Endothelial cell of umbilical vein (primary cell): ENCODE data around the gene ATP5F1B. TPM values are rescaled to one million over a fixed set of nuclear protein-coding genes. Genes with fewer than 3 reads are reported as not detected.

Experiments used
- BruUV-seq: library from RNA; stranded (reverse); fragments of 400-500 nt; replicated peaks from 2 replicates; lab custom pipeline; 2021; lab: Mats Ljungman, UMichigan
- CTCF ChIA-PET: fragments of 300-600, 350-600 bp; sonication (Branson Sonifier 250); formaldehyde crosslinking; loops from one replicate; lab custom pipeline; 2021; ENCODE audit warnings: antibody characterized with exemption, inconsistent platforms; lab: Charles Lee
- POLR2A ChIA-PET: fragments of 300-600, 350-600 bp; sonication (Branson Sonifier 250); formaldehyde crosslinking; loops from one replicate; lab custom pipeline; 2021; ENCODE audit warnings: antibody characterized with exemption, inconsistent platforms; lab: Charles Lee
- DNase-seq: peaks from one replicate; pipeline ENCODE4 v3.0.0-alpha.2; 2011; ENCODE audit warnings: low read depth, low spot score
- FAIRE-seq: peaks from 2 replicates; lab custom pipeline; 2011; peaks lifted over from hg19 to GRCh38; lab: Jason Lieb, UNC
- H2AFZ ChIP-seq: 2 replicates; pipeline ENCODE4 v1.6.0; 2012; ENCODE audit warnings: low read depth, low read length, control low read depth, inconsistent platforms
- H3K27ac ChIP-seq: 2 replicates; pipeline ENCODE4 v1.5.1; 2011; ENCODE audit warnings: low read depth, mild to moderate bottlenecking, control low read depth, low read length, moderate library complexity; ENCODE audit not compliant: insufficient read depth
- H3K27me3 ChIP-seq, 2 experiments: 2 replicates each; pipeline versions ENCODE4 v1.6.0 to v1.6.1; 2011; ENCODE audit warnings: low read length in 2 of 2, mixed read lengths in 1 of 2; ENCODE audit not compliant: control insufficient read depth in 2 of 2, insufficient read depth in 2 of 2
- H3K36me3 ChIP-seq, 2 experiments: 2 replicates in 1 of 2; 3 replicates in 1 of 2; pipeline ENCODE4 v1.5.1; 2011; ENCODE audit warnings: low read length in 2 of 2, mild to moderate bottlenecking in 1 of 2, moderate library complexity in 1 of 2; ENCODE audit not compliant: control insufficient read depth in 2 of 2, insufficient read depth in 2 of 2; ENCODE audit errors: extremely low read depth in 1 of 2
- H3K4me1 ChIP-seq: 3 replicates; pipeline ENCODE4 v1.5.1; 2011; ENCODE audit warnings: mild to moderate bottlenecking, low read length; ENCODE audit not compliant: control insufficient read depth, insufficient read depth; ENCODE audit errors: extremely low read depth
- H3K4me2 ChIP-seq: 2 replicates; pipeline ENCODE4 v1.6.1; 2011; ENCODE audit warnings: low read length, control low read depth, mixed read lengths; ENCODE audit not compliant: insufficient read depth
- H3K4me3 ChIP-seq, 3 experiments: fragments of 200-600 bp in 1 of 3; sonication (generic), shearing (Covaris generic) in 1 of 3; replicated peaks in 1 of 3; 2 replicates each; pipeline ENCODE4 v1.5.1; 2011 to 2016; ENCODE audit warnings: control low read depth in 3 of 3, low read length in 3 of 3, mild to moderate bottlenecking in 2 of 3, inconsistent platforms in 1 of 3, low read depth in 1 of 3, moderate library complexity in 1 of 3; ENCODE audit not compliant: insufficient read depth in 1 of 3
- H3K79me2 ChIP-seq: 2 replicates; pipeline ENCODE4 v1.6.0; 2012; ENCODE audit warnings: low read length, inconsistent platforms; ENCODE audit not compliant: control insufficient read depth, insufficient read depth
- H3K9ac ChIP-seq: replicated peaks from 2 replicates; pipeline ENCODE3; 2011; ENCODE audit warnings: low read length, control low read depth; ENCODE audit not compliant: insufficient read depth; ENCODE audit errors: extremely low read depth
- H3K9me1 ChIP-seq: replicated peaks from 3 replicates; pipeline ENCODE4 v1.6.0; 2011; ENCODE audit warnings: mild to moderate bottlenecking, low read length; ENCODE audit not compliant: control insufficient read depth, insufficient read depth; ENCODE audit errors: extremely low read depth
- H3K9me3 ChIP-seq: replicated peaks from 2 replicates; pipeline ENCODE4 v1.5.1; 2012; ENCODE audit warnings: low read length, inconsistent platforms; ENCODE audit not compliant: control insufficient read depth, insufficient read depth
- H4K20me1 ChIP-seq: replicated peaks from 2 replicates; pipeline ENCODE3; 2011; ENCODE audit warnings: mild to moderate bottlenecking, low read length; ENCODE audit not compliant: control insufficient read depth, insufficient read depth; ENCODE audit errors: extremely low read depth
- EZH2 ChIP-seq: IDR thresholded peaks from 2 replicates; pipeline ENCODE4 v1.6.1; 2012; ENCODE audit warnings: borderline replicate concordance, low read depth, mild to moderate bottlenecking, moderate library complexity, low read length, inconsistent platforms; ENCODE audit not compliant: severe bottlenecking
- FOS ChIP-seq: IDR thresholded peaks from 2 replicates; pipeline ENCODE4 v1.6.1; 2011; ENCODE audit warnings: mild to moderate bottlenecking, low read length, moderate library complexity, borderline replicate concordance; ENCODE audit not compliant: insufficient read depth
- GATA2 ChIP-seq: IDR thresholded peaks from 2 replicates; pipeline ENCODE4 v1.7.0; 2011; ENCODE audit warnings: low read depth, mild to moderate bottlenecking, moderate library complexity, mixed read lengths, low read length; ENCODE audit not compliant: insufficient read length, insufficient read depth
- JUN ChIP-seq: IDR thresholded peaks from 2 replicates; pipeline ENCODE4 v1.6.1; 2011; ENCODE audit warnings: borderline replicate concordance, low read depth; ENCODE audit not compliant: insufficient read length, insufficient read depth
- MYC ChIP-seq: IDR thresholded peaks from one replicate; pipeline ENCODE4 v1.6.1; 2011; ENCODE audit warnings: mild to moderate bottlenecking, low read depth, low read length
- POLR2A ChIP-seq: IDR thresholded peaks from 2 replicates; pipeline ENCODE4 v1.6.1; 2012; ENCODE audit warnings: low read depth, mild to moderate bottlenecking, control low read depth, low read length
- POLR2AphosphoS5 ChIP-seq: IDR thresholded peaks from 2 replicates; pipeline ENCODE4 v1.6.1; 2012; ENCODE audit warnings: low read depth, mild to moderate bottlenecking, control low read depth, low read length, moderate library complexity; ENCODE audit not compliant: insufficient read depth
- dilution Hi-C: fragments of 300-500 bp; cut with MboI; formaldehyde crosslinking; loops from one replicate; pipeline ENCODE4 v1.15.0; 2019; ENCODE audit warnings: low sequenced_read_pairs; ENCODE audit not compliant: extremely low pct_ligation_motif_present
- intact Hi-C: fragments of 100-400 bp; cut with micrococcal nuclease; formaldehyde crosslinking; loops from one replicate; pipeline ENCODE4 v1.10.0; 2022
- polyA plus RNA-seq, 4 experiments: library from polyadenylated mRNA; depleted of rRNA in 3 of 4; stranded (reverse) in 3 of 4; unstranded in 1 of 4; fragments of >200 nt; gene quantifications; 2 replicates each; pipeline versions ENCODE4 v1.2.1 to v1.2.3, GENCODE V29; 2011 to 2012; ENCODE audit warnings: missing spikeins in 1 of 4
- total RNA-seq: library from RNA; stranded (reverse); gene quantifications from 2 replicates; pipeline ENCODE4 v1.2.3, GENCODE V29; 2021
- TF ChIP-seq, protein P1 (sequence below), 2 donors: IDR thresholded peaks; 1 replicate in 1 of 2; 2 replicates in 1 of 2; pipeline ENCODE4 v1.5.1; 2011; ENCODE audit warnings: low read length in 2 of 2, mild to moderate bottlenecking in 2 of 2, moderate library complexity in 2 of 2, control low read depth in 1 of 2, inconsistent platforms in 1 of 2, low read depth in 1 of 2; ENCODE audit not compliant: insufficient read depth in 1 of 2; ENCODE audit errors: extremely low read depth in 1 of 2
- TF ChIP-seq, protein P2 (sequence below): IDR thresholded peaks from 2 replicates; pipeline ENCODE4 v1.6.1; 2011; ENCODE audit not compliant: insufficient read depth, insufficient read length

The ATP5F1B gene
- total and polyA plus RNA-seq, 2 donors (not counting 3 experiments of a cell fraction or from before 2014, with no cell fraction given): 590 to 829 TPM

DNA sequence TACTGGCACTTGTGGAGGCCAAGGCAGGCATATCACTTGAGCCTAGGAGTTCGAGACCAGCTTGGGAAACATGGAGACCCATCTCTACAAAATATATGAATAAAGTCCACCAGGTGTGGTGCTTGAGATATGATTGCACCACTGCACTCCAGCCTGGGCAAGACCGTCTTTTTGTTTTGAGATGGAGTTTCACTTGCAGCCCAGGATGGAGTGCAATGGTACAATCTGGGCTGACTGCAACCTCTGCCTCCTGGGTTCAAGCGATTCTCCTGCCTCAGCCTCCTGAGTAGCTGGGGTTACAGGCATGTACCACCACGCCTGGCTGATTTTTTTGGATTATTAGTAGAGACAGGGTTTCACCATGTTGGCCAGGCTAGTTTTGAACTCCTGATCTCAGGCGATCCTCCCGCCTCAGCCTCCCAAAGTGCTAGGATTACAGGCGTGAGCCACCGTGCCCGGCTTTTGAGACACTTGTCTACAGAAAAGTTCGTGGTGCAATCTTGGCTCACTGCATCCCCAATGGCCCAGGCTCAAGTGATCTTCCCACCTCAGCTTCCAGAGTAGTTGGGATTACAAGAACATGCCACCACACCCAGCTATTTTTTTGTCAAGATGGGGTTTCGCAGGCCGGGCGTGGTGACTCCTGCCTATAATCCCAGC, 16.3 kb upstream of the ATP5F1B start:
- no peak for DNase-seq
- H3K36me3 ChIP-seq: peaks cover 7 to 17% of the 10 kb centered on the region in 2 experiments
- dilution Hi-C loops: no loop called here
- ChIA-PET CTCF (interaction anchor here (0.8 kb wide), 1 partner anchor 13 kb away, joined by 5 read pairs; no protein-coding TSS in a partner anchor), POLR2A (no interaction called here)
- no peaks in the 10 kb centered on the region for H3K9me1 ChIP-seq
- H3K79me2 ChIP-seq: peaks cover 7% of the 10 kb centered on the region
- FAIRE-seq: no peak
- H3K4me1 ChIP-seq: no peaks in the 10 kb centered on the region
- no peaks in the 10 kb centered on the region for H3K27me3 ChIP-seq
- no peaks in the 10 kb centered on the region for H4K20me1 ChIP-seq
- H3K9ac ChIP-seq: no peak overlapping the region
- no TSS peak for BruUV-seq
- no peak overlapping the region for H2AFZ ChIP-seq
- H3K4me2 ChIP-seq: no peak overlapping the region
- H3K9me3 ChIP-seq: no peaks in the 10 kb centered on the region
- intact Hi-C loops: no loop called here
- H3K27ac ChIP-seq: no peak overlapping the region
- H3K4me3 ChIP-seq: no peak overlapping the region
- TF ChIP-seq JUN: no peak
- TF ChIP-seq POLR2AphosphoS5: no peak
- TF ChIP-seq POLR2A: no peak

DNA sequence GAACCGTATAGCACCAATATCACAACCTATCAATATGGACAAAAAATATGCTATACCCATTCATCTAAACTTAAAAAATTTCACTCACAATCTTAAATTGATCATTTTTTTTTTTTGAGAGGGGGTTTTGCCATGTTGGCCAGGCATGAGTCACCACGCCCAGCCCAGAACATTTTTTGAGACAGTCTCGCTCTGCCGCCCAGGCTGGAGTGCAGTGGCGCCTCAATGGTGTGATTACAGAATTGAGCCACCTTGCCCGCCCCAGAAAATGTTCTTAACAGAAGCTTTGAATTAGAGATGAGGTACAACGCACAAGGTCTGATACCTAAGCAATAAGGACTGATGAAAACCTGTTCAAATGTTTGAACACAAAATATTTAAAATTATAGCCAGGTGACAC, 15.8 kb upstream of the ATP5F1B start:
- FAIRE-seq (no peak), DNase-seq (no peak)
- Histone ChIP-seq H4K20me1 (no peaks in the 10 kb centered on the region), H3K79me2 (peaks cover 2% of the 10 kb centered on the region), H2AFZ (no peak overlapping the region), H3K27me3 (no peaks in the 10 kb centered on the region), H3K4me3 (no peak overlapping the region), H3K4me2 (no peak overlapping the region), H3K36me3 (peaks cover 6 to 17% of the 10 kb centered on the region in 2 experiments), H3K4me1 (no peaks in the 10 kb centered on the region), H3K27ac (no peak overlapping the region), H3K9me3 (no peaks in the 10 kb centered on the region), H3K9ac (no peak overlapping the region), H3K9me1 (no peaks in the 10 kb centered on the region)
- TF ChIP-seq JUN (no peak), MYC (no peak), POLR2A (no peak), GATA2 (no peak), POLR2AphosphoS5 (no peak), FOS (no peak), EZH2 (no peak)
- TF ChIP-seq, protein P1, sequence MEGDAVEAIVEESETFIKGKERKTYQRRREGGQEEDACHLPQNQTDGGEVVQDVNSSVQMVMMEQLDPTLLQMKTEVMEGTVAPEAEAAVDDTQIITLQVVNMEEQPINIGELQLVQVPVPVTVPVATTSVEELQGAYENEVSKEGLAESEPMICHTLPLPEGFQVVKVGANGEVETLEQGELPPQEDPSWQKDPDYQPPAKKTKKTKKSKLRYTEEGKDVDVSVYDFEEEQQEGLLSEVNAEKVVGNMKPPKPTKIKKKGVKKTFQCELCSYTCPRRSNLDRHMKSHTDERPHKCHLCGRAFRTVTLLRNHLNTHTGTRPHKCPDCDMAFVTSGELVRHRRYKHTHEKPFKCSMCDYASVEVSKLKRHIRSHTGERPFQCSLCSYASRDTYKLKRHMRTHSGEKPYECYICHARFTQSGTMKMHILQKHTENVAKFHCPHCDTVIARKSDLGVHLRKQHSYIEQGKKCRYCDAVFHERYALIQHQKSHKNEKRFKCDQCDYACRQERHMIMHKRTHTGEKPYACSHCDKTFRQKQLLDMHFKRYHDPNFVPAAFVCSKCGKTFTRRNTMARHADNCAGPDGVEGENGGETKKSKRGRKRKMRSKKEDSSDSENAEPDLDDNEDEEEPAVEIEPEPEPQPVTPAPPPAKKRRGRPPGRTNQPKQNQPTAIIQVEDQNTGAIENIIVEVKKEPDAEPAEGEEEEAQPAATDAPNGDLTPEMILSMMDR (IDR thresholded peaks at IDR 0.05; ENCODE audit: extremely low read depth in 1 of 2, insufficient read depth in 1 of 2, low read depth in 1 of 2, low read length in 2 of 2): no peak
- TF ChIP-seq, protein P2, sequence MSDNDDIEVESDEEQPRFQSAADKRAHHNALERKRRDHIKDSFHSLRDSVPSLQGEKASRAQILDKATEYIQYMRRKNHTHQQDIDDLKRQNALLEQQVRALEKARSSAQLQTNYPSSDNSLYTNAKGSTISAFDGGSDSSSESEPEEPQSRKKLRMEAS: no peak
- CTCF ChIA-PET: interaction anchor here (1.0 kb wide), 1 partner anchor 25 kb away, joined by 3 read pairs; no protein-coding TSS in a partner anchor
- intact Hi-C loops: no loop called here
- POLR2A ChIA-PET: no interaction called here
- dilution Hi-C loops: no loop called here
- BruUV-seq: no TSS peak
